ENCODE results near the gene CCSER1.

DNA sequence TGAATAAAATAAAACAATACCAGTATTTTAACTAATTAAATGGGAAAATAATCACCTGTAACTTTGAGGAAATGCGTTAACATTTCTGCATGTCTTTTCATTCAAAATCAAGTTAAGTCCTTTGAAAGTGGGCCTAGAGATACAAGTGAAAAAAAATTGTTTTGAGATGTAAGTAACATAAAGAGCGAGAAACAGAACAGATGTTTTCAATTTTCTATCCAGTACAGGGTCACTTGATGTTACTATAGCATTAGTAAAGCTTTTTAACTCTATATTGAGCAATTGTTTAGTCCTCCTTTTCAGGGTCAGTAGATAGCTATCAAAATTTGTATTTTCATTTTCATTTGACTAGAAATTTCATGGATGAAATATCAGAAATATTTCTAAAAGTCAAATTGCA lies 761.4 kb downstream of the CCSER1 start:
- no peak for TF ChIP-seq CTCF (IDR thresholded peaks at IDR 0.05)
- no peak for TF ChIP-seq POLR2AphosphoS5 (IDR thresholded peaks at IDR 0.05)
- TF ChIP-seq EP300 (IDR thresholded peaks at IDR 0.05; ENCODE audit: low read depth) = no peak
